ENCODE data around the gene RSPH1.

Gene RSPH1

GRCh38 chr21:42496120-42496838, at the start of gene RSPH1:
Gene RSPH1, minus strand, starts transcription at chr21:42496224. Its CDS starts 38 bp downstream, at chr21:42496186.
- peak; percentile 99 for DNase-seq

DNA sequence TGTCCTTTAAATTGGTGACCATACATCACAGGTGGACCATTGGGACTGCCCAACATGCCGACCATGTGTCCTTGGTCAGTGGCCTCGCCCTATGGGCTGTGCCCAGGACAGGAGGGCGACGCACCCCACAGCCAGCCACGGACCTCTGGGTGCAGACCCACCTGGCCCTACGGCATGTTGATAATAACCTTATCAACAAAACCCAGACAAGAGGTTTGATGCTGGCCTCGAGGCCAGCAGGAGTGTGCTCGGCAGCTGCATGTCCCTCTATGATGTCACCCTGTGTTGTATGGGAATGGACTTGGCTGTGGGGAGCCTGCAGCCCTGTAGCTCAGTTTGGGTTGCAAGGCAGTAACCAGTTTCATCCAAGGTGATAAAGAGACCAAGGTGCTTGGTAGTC, 49.7 kb upstream of the RSPH1 start:
- DNase-seq = no peak

- no peak for DNase-seq
These were observed 49.3 kb upstream of the RSPH1 start for GRCh38 chr21:42545317-42545716.

GRCh38 chr21:42544544-42544943, 48.5 kb upstream of the RSPH1 start:
- DNase-seq = no peak

- DNase-seq = no peak
These were observed 47.3 kb upstream of the RSPH1 start for GRCh38 chr21:42543106-42543847.

DNA sequence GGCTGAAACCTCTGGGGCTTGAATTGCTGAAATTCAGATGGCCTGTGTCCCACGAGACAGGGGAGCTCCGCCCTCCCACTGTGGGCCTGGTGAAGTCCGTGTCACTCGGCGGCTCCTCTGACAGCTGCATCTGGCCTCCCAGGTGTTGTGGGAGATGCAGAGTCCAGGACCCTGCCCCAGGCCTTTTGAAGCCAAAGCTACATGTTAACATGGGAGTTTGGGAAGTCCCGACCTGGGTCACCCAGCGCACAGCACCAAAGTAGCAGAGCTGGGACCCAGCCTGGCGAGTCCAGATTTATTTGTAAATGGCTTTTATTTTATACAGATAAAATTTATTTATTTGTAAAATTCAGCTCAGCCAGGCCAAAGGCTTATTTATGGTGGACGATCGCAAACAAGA, 46.6 kb upstream of the RSPH1 start:
- DNase-seq = no peak

DNA sequence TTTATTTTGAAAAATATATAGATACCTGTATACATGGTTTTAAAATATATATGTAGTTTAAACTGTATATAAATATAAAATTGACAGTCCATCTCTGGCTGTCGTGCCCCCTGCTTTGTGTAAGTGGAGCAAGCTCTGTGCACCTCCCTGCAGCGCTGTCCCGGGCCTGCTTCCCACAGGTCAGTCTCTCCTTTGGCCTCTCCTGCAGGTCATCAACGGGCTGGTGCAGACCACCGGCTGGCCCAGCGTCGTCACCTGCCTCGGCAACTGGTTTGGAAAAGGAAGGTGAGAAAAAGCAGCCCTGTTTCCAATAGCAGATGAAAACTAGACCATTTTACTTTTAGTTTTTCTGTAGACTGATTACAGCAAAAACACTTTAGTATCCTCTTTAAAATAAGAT, 46.2 kb upstream of the RSPH1 start:
- no peak for DNase-seq

- no peak for DNase-seq
These were observed 45.6 kb upstream of the RSPH1 start for GRCh38 chr21:42541618-42542017.

- no peak for DNase-seq
These were observed 45.1 kb upstream of the RSPH1 start for GRCh38 chr21:42541174-42541573.

DNA sequence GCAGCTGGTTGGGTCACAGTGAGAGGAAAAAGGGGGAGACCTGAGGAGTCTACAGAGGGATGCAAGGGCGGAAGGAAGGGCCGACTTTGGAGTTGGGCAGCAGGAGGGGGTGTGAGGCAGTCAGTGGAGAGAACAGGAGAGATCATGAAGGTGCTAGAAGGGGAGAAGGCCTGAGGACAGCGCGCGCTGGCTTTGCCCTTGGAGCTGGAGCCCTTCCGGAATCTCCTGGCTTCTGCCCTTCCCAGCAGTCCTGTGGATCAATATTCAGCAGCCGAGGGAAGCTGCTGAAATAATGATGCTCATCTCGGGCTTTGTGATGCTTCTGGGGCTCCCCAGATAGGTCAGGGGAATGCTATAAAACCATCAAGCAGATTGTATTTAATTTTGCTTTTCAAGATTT, 44.4 kb upstream of the RSPH1 start:
- DNase-seq = no peak

DNA sequence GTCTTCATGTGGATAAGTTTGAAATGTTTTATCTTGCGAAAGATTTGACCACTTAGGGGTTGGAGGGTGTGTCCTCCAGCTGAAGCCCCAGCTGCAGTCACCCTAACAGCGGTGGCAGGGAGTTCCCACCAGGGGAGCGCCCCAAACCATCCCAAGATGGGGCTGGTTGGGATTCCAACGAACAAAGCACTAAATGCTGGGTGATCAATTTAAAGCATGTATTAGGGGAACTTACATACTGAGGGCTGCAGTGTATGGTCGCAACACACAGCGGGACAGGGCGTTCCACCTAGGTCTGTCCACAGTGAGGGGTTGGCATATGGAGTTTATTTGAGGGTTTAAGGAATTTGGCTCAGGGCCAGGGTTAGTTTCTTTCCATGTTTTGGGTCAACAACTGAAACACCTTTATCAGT, 43.9 kb upstream of the RSPH1 start:
- DNase-seq = no peak

- DNase-seq = no peak
These were observed 43.3 kb upstream of the RSPH1 start for GRCh38 chr21:42539342-42539741.

DNA sequence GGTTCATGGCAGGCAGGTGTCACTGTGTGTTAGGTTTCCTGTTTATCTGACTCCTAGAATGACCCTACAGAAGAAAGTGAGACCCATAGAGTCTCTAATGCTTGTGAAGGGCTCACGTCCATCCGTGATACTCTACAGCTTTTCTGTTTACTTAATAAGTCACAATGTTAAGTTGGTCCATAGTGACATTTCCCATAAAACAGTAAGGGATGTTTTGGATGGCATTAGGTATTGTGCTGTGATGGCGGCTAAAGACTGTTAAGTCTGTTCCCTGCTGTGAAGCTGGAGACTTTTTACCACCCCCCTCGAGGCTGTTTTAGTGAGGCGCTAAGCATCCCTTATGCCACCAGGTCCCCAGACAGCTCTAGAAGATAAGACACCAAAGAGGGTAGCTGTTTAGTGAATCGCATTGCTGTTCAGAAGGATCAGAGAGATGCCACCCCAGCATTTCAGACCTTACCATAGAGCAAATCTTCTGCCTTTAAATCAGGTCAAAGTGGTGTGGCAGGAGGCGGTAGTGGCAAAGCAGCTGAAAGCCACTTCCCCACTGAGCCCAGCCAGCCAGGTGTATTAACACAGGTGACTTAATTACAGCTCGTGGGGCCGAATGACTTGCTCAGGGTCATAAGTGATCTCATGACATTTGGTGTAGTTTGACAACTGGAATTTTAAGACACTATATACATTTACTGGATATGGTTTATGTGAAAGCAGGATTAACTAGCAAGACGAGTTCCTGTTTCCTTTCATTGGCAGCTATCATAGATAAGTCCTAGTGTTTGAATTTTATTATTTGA, 42.7 kb upstream of the RSPH1 start:
- DNase-seq = no peak

GRCh38 chr21:42537106-42537742, 41.2 kb upstream of the RSPH1 start:
- no peak for DNase-seq

DNA sequence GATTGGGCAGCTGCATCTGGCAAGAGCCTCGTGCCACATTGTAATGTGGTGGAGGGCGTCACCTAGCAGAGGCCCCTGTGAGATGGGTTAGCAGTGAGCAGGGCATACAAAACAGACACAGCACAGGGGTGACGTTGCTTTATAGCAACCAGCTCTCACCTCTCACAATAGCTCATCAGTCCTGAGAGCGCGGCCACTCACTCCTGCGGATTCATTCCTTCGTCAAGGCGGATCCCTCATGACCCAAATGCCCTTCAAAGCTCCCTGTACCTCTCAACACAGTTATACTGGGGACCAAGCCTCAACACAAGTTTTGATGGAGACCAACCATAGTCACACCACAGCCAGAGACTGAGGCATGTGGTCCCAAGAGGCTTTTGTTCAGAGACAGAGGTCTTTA, 40.6 kb upstream of the RSPH1 start:
- no peak for DNase-seq

GRCh38 chr21:42535602-42536171, 39.7 kb upstream of the RSPH1 start:
- DNase-seq = no peak

DNA sequence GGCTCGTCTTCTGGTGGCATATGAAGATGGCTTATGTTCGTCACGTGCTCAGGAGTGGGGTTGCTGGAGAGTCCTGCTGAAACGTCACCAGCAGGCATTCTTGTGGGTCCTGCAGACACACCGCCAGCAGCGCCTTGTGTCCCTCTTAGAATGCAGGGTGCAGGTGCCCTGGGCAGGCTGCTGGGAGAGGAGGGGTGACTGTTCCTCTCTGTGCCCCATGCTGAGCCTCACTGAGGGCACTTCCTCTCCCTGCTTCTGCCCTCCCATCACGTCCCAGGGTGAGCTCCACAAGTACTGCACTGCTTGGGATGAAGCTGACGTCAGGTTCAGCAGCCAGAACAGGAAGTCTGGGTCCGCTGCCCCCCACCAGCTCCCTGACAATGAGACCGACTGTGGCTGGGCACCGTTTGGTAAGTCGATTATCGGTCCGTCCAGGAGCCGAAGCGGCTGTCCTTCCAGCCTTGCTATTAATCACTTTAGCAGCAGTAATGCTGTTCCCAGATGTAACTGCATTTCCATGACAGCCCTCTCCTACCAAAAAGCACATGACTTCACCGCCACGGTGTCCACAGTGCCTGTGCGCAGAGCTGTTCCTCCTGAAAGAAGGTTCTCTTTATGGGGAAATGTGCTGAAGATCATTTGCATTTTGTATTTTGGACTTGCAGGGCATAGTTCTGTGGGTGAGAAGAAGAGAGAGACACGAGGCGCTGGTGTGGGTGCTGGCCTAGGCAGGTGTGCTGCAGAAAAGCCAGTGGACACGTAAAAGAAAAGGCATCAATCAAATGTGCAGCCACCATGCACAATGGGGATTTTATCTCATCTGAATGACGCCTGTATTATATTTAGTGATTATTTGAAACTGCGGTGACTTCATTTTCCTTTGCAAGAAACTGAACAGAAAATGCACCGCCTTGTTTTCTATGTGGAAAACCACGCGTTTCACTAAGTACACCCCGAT, 38.7 kb upstream of the RSPH1 start:
- no peak for DNase-seq

GRCh38 chr21:42533963-42534355, 37.9 kb upstream of the RSPH1 start:
- DNase-seq = no peak

- DNase-seq = no peak
These were observed 37.4 kb upstream of the RSPH1 start for GRCh38 chr21:42533306-42533962.

GRCh38 chr21:42532466-42533181, 36.6 kb upstream of the RSPH1 start:
- DNase-seq = no peak

All from COR-L47 (cell line).